ENCODE results near the gene TRAF3IP1.

TRAF3IP1 gene

GRCh38 chr2:238415893-238416292 lies 95.6 kb downstream of the TRAF3IP1 start:
- no peak for DNase-seq (ENCODE audit: low read depth)
- TF ChIP-seq POLR2A (IDR thresholded peaks at IDR 0.05; ENCODE audit: extremely low read depth, insufficient read length) (no peak), MYC (IDR thresholded peaks at IDR 0.05; ENCODE audit: low read depth, low read length) (no peak), MAX (IDR thresholded peaks at IDR 0.05; ENCODE audit: low read depth, low read length) (no peak), CTCF (IDR thresholded peaks at IDR 0.05; ENCODE audit: low read depth, low read length) (no peak)
- H3K4me3 ChIP-seq (ENCODE audit: low read depth, low read length): no peak overlapping the region

- TF ChIP-seq MAX (IDR thresholded peaks at IDR 0.05; ENCODE audit: low read depth, low read length) (no peak), POLR2A (IDR thresholded peaks at IDR 0.05; ENCODE audit: extremely low read depth, insufficient read length) (no peak), MYC (IDR thresholded peaks at IDR 0.05; ENCODE audit: low read depth, low read length) (no peak), CTCF (IDR thresholded peaks at IDR 0.05; ENCODE audit: low read depth, low read length) (no peak)
- no peak overlapping the region for H3K4me3 ChIP-seq (ENCODE audit: low read depth, low read length)
- no peak for DNase-seq (ENCODE audit: low read depth)
Observed at GRCh38 chr2:238418196-238418998, 98.1 kb downstream of the TRAF3IP1 start.

GRCh38 chr2:238418999-238419546 lies 98.8 kb downstream of the TRAF3IP1 start:
- no peak for DNase-seq (ENCODE audit: low read depth)
- no peak overlapping the region for H3K4me3 ChIP-seq (ENCODE audit: low read depth, low read length)
- no peak for TF ChIP-seq MAX (IDR thresholded peaks at IDR 0.05; ENCODE audit: low read depth, low read length)
- TF ChIP-seq CTCF (IDR thresholded peaks at IDR 0.05; ENCODE audit: low read depth, low read length): no peak
- TF ChIP-seq POLR2A (IDR thresholded peaks at IDR 0.05; ENCODE audit: extremely low read depth, insufficient read length): no peak
- no peak for TF ChIP-seq MYC (IDR thresholded peaks at IDR 0.05; ENCODE audit: low read depth, low read length)

- H3K4me3 ChIP-seq (ENCODE audit: low read depth, low read length): no peak overlapping the region
- TF ChIP-seq MYC (IDR thresholded peaks at IDR 0.05; ENCODE audit: low read depth, low read length): no peak
- no peak for TF ChIP-seq MAX (IDR thresholded peaks at IDR 0.05; ENCODE audit: low read depth, low read length)
- no peak for TF ChIP-seq POLR2A (IDR thresholded peaks at IDR 0.05; ENCODE audit: extremely low read depth, insufficient read length)
- TF ChIP-seq CTCF (IDR thresholded peaks at IDR 0.05; ENCODE audit: low read depth, low read length): no peak
- DNase-seq (ENCODE audit: low read depth): no peak
Observed at GRCh38 chr2:238420442-238420841, 100.1 kb downstream of the TRAF3IP1 start.

GRCh38 chr2:238420878-238421694 lies 100.8 kb downstream of the TRAF3IP1 start:
- H3K4me3 ChIP-seq (ENCODE audit: low read depth, low read length): no peak overlapping the region
- no peak for TF ChIP-seq MYC (IDR thresholded peaks at IDR 0.05; ENCODE audit: low read depth, low read length)
- TF ChIP-seq CTCF (IDR thresholded peaks at IDR 0.05; ENCODE audit: low read depth, low read length): no peak
- no peak for TF ChIP-seq POLR2A (IDR thresholded peaks at IDR 0.05; ENCODE audit: extremely low read depth, insufficient read length)
- no peak for TF ChIP-seq MAX (IDR thresholded peaks at IDR 0.05; ENCODE audit: low read depth, low read length)
- no peak for DNase-seq (ENCODE audit: low read depth)

All from NB4 (cell line).